Hepatocyte (in vitro differentiated cells): ENCODE data around the gene C3orf70.

Experiments
- EZH2 ChIP-seq: fragments of 200-600 bp; sonication (generic); IDR thresholded peaks from 2 replicates; pipeline ENCODE4 v1.6.1; 2016; ENCODE audit warnings: antibody characterized with exemption, mild to moderate bottlenecking, borderline replicate concordance
- EZH2phosphoT487 ChIP-seq: fragments of 200-600 bp; sonication (generic); IDR thresholded peaks from one replicate; pipeline ENCODE4 v1.6.1; 2018; ENCODE audit warnings: antibody characterized with exemption, mild to moderate bottlenecking, low read depth, moderate library complexity; ENCODE audit not compliant: unreplicated experiment, severe bottlenecking
- TF ChIP-seq, protein P1 (sequence below): fragments of 200-600 bp; sonication (generic); IDR thresholded peaks from 2 replicates; pipeline ENCODE4 v1.5.1; 2016; ENCODE audit warnings: antibody characterized with exemption, mild to moderate bottlenecking; ENCODE audit not compliant: poor library complexity

DNA sequence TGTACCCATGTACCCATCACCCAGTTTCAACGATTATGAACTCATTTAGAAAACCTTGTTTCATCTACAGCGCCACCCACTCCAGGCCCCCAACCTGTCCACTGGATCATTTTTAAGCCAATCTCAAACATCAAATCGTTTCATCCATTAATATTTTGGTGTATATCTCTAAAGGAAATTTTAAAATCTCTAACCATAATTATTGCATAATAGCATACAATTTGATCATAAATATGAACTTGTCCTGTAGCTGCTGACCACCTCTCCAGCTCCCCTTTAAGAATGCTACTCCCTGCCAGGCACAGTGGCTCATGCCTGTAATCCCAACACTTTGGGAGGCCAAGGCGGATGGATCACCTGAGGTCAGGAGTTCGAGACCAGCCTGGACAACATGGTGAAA, 2.8 kb upstream of the C3orf70 start:
- TF ChIP-seq EZH2 (no peak), EZH2phosphoT487 (no peak)
- TF ChIP-seq, protein P1, sequence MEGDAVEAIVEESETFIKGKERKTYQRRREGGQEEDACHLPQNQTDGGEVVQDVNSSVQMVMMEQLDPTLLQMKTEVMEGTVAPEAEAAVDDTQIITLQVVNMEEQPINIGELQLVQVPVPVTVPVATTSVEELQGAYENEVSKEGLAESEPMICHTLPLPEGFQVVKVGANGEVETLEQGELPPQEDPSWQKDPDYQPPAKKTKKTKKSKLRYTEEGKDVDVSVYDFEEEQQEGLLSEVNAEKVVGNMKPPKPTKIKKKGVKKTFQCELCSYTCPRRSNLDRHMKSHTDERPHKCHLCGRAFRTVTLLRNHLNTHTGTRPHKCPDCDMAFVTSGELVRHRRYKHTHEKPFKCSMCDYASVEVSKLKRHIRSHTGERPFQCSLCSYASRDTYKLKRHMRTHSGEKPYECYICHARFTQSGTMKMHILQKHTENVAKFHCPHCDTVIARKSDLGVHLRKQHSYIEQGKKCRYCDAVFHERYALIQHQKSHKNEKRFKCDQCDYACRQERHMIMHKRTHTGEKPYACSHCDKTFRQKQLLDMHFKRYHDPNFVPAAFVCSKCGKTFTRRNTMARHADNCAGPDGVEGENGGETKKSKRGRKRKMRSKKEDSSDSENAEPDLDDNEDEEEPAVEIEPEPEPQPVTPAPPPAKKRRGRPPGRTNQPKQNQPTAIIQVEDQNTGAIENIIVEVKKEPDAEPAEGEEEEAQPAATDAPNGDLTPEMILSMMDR: no peak
